DMS 273 (cell line): ENCODE results near the gene TNS1.
A peak's percentile ranks its signal among the peaks of the same experiment; 100 is the strongest.
"Not testable (repeated sequence)": the region's sequence is repeated elsewhere in the genome, so short reads cannot be mapped to it uniquely, and the experiment has no call there.

Experiments used
- DNase-seq: peaks from one replicate; lab custom pipeline; 2025; ENCODE audit not compliant: unreplicated experiment; lab: John Stamatoyannopoulos, UW

The TNS1 gene

DNA sequence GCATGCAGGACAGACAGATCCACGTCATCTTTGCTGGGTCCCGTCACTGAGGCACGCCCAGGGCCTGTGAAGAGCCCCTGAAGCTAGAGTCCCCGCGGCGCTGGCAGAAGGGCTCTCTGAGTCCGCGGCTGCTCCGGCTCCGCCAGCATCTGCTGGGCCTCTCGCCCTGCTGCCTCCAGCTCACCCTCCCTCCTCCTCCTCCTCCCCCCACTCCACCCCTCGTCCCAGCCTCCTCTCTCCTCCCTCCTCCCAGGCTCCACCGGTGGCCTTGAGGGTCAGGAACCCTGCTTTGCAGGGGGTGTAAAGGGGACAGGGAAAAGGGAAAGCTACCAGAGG, at the start of gene TNS1:
TNS1 (minus strand) TSS at position 151 of the 336 bp plus-strand sequence; CDS start at position 28, 123 bp downstream.
- DNase-seq: peak; percentile 19

DNA sequence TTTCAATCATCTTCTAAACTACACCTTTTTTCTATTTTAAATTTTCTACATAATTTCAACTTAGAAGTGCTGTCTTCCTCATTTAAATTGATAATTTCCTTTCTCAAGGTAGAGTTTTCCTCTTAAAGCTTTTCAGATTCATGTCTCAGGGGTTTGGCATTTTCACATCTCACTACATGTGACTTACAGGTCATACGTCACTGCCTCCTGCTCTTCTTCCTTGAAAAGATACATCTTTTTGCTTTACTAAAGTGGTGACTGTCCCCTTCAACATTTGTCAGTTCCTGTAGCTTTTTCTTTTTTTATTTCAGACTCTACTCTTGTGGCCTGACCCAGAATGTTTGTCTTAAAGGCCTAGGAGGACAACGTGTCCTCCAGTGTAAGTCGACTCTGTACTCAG, 49.1 kb upstream of the TNS1 start:
- DNase-seq: no peak

DNA sequence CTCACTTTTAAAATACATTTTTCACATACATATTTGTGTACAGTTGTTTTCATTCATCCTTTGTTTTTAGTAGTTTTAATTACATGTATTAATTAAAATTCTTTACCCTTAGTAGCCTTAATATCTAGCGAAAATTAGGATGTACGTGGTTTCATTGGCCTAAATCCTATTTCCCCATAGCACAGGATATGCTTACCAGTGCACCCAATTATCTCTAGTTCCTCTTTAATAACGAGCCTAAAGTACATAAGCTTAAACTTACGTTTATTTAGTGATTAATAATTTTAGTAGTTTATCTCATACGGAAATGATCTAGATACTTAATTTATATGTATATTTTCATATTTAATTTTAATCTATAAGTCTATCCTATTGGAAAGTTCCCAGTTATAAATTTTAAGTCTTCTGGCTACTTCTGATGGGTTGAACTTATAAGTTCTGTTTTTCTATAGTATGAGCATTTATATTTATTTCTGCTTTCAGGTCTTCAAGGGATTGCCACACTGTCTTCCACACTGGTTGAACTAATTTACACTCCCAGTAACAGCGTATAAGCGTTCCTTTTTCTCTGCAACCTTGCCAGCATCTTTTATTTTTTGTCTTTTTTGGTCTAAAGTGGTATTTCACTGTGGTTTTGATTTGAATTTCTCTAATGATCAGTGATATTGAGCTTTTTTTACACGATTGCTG, 44.9 kb upstream of the TNS1 start:
- no peak for DNase-seq

DNA sequence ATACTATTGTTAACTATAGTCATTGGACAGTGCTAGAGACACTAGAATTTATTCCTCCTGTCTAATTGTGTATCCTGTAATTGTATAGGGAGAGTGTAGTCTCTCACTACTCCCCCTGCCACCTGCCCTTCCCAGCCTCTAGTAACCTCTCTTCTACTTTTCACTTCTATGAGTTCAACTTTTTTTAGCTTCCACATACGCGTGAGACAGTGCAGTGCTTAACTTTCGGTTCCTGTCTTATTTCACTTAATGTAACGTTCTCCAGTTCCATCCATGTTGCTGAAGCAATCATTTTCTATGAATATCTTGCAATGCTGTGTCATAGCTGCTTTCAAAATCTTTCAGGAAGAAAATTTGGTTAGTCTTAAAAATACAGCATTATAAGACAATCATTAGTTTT, 43.4 kb upstream of the TNS1 start:
- no peak for DNase-seq

DNA sequence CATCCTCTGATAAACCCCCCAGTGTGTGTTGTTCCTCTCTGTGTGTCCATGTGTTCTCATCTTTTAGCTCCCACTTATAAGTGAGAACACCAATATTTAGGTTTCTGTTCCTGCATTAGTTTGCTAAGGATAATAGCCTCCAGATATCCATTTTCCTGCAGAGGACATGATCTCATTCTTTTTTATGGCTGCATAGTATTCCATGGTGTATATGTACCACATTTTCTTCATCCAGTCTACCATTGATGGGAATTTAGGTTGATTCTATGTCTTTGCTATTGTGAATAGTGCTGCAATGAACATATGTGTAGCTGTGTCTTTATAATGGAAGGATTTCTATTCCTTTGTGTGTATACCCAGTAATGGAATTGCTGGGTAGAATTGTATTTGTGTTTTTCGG, 41.8 kb upstream of the TNS1 start:
- not testable (repeated sequence) for DNase-seq

DNA sequence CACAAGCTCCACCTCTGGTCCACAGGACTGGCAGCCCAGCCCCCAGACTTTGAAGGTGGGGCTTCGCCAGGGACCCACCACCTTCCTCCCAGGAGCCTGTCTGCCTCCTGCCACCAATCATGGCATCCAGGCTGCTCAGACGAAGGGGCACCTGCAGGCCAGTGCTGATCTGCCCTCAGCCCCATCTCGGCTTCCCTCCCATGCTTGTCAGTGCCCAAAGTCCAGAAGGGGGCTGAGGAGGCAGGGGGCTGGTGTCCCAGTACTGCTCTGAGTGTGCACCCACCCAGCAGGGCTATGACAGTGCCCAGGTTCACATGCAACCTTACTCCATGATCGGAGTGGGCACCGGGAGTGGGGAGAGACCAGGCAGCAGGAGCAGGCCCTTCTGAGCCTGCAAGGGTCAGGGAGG, 40.9 kb upstream of the TNS1 start:
- DNase-seq: no peak

DNA sequence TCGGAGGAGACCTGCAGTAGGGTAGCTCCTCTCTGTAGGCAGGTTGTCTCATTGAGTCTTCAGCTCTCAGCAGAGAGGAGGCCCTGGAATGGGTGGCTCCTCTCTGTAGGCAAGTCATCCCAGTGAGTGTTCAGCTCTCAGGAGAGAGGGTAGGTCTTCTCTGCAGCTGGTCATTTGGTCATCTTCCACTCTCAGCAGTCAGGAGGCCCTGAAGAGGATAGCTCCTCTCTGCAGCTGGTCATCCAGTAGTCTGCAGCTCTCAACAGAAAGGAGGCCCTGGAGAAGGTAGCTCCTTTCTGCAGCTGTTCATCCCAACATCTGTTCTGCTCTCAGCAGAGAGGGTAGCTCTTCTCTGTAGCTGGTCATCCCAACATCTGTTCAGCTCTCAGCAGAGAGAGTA, 40.3 kb upstream of the TNS1 start:
- DNase-seq: no peak

DNA sequence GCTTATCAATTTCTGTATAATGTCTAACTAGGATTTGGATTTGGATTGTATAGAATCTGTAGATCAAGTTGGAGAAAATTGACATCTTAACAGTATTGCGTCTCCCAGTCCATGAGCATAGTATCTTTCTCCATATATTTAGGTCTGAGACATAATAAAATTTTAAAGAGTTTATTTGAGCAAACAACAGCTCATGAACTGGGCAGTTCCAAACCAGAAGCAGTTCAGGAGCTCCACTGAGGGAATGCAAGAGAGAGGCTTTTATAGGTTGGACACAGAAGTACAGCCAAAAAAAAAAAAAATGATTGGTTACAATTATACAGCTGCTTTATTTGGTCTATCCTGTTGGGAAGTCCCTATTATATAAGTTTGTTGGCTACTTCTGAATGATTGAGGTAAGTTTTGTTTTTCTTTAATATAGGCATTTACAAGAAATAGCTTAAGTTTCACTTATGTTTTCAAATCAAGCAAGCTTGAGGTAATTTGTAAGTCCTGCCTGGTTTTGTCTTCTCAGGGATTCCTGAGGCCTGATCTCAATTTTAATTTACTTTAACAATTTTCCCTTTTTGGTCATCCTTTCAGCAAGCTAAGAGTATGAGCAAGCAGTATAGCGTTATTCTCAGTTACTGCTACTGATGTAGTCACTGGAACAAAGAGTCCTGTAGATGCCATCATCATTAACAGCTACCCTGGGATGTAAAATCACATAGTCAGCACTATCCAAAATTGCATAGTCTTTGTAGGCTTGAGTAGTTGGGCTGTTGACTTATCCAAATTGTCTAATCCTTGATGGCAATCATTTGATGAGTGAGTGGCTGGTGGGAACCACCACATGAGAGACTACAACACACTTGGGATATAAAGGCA, 38.7 kb upstream of the TNS1 start:
- DNase-seq: no peak

DNA sequence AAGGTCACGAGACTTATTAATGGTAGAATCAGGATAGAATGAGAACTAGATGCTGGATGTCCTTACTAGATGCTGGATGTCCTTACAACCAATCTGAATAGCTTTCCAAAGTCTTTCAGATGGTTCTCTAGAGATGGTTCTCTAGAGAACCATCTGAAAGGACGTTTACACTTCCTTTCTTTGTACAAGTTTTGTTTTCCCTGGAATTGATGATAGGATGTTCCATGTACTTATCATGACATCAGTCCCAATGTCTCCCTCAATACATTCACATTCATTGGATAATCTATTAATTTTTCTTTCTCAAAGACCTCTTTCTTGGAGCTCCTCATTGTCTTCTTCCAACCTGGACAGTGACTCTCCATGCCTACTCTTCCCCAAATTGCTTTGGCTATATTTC, 38.1 kb upstream of the TNS1 start:
- no peak for DNase-seq

DNA sequence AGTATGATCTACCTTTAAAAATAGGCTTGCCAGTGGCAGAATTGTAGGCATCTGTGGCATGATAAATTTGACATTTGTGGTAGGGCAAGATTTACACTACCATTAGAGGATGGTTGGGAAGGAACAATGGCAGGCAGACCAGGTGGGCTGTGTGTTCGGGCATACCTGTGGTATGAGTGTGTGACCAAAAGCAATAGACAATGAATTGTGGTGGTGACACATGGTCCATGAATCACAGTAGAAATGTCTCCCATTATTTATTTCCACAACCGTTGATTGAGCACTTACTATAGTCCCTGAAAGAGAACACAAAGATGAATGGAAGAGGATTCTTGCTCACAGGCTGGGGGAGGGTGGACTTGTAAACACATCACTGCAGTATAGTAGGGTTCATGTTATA, 36.4 kb upstream of the TNS1 start:
- DNase-seq: no peak

DNA sequence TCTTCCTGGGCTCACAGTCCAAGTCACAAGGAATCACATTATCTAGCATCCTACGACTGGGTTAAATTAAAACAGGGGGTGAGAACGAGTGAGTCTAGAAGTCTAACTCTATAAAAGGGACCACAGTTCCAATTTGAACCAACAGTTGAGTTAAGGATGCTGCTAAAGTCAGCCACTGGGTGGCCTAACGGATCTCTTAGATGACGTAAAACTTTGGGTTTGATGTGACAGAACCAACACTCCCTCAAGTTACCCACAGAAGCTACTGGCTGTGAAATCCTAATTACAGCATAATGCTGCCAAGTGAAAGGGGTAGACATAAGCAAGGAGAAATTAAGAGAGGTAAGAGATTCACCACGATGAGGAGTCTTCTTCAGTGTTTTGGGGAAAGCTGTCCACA, 33.6 kb upstream of the TNS1 start:
- DNase-seq: peak; percentile 24

DNA sequence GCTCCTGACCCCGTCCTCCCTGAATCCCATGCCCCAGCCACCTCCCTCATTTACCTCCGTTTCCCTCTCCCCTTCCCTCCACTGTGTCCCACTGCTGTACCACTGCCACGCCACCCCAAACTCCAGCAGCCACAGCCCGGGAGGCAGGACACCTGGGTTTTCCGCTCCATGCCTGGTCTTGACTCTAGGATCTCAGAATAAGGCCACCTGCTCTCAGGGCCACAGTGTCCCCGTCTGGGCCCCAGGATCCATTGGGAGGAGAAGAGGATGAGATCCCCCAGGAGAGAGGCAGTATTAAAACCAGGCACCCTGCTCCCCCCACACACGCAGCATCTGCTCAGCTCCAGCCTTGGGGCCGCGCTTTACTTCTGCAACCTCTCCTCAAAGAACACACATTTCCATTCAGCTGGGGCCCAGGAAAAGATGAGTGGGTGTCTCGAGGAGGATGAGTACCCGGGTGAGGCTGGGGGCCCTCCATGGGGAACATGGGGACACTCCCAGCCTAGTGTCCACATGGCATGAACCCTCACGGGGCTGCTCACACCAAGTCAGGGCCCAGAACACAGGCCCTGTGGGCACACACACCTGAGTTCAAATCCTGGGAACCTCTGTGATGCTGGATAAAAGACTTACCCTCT, 32.8 kb upstream of the TNS1 start:
- no peak for DNase-seq

DNA sequence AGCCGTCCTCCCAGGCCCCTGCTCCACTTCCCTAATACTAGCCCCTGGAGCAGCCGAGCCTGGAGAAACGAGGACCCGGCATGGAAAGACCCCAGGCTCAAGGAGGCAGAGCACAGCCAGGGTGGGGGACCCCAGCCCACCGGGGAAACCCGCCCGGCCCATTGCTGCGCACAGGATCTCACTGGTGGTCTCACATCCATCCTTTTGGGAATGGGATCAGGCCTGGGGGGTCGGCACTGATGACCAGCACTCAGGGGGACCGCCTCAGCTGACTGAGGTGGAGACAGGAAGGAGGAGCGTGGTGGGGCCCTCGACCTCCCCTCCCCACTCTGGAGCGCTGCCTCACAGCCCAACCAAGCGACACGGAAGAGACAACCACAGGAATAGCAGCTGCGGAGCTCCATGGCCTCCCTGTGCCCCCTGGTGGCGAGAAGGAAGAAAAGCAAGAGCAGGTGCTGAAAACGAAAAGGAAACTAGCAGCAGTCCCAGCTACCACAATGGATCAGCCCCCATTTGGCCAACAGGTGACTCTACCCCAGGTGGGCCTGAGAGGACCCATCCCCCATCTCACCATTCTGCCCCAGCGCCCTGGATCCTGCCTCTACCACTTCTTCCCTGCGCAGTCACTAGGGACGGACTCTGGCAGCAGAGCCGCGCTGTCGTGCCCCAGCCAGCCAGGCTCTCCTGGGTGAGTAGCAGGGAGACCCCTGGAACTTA, 31.9 kb upstream of the TNS1 start:
- DNase-seq: peak; percentile 72

DNA sequence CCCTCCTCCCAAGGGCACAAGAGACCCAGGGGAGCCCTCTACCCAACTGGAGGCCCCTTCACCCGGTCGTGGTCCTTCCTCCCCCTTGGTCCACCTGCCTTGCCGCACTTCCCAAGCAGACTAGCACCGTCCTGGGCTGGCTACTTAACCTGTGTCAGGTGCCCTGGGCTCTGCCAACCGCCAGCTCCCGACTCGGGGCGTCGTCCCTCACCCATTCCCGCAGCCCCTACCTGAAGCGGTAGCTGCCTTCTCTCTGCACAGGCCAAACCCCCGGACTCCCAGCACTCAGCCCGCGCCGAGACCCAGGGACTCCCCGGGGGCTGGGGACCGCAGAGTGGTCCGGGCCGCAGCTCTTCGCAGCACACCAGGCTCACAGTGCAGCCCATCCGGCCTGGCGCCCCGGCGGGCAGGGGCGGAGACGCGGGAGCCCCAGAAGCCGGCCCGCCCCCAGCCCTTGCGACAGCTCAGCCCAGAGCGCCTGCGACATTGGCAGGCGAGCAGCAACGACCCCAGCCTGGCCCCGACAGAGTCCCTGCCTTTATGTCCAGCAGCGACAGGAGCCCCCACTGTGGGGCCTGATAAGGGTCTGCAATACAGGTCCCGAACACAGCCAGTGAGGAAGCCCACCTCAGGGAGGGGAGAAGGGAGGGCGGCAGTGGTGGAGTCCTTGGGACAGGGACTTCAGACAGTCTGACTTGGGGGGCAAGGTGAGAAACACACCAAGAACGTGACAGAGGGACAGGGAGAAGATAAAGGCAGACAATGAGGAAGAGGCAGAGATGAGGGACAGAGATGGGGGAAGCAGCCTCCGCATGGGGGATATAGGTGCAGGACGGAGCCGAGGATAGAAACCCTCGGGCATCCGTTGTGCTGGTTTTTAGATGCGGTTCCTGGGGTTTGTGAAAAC, 31.0 kb upstream of the TNS1 start:
- no peak for DNase-seq

DNA sequence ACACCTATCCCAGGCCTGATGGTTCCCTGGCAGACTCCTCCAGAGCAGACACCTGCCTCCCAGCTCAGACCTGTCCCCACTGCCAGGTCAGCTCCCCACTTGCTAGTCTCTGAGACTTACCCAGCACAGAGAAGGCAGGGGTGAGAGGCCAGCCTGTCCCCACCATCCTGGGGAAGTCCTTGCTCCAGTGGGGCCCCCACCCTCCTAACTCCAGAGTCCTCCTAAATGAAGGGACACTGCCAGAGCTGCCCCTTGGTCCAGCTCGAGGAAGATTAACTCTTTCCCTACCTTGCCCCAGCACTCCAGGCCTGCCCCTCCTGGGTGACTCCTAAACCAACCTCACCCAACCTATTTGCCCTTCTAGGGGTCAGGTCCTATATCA, 30.4 kb upstream of the TNS1 start:
- no peak for DNase-seq

DNA sequence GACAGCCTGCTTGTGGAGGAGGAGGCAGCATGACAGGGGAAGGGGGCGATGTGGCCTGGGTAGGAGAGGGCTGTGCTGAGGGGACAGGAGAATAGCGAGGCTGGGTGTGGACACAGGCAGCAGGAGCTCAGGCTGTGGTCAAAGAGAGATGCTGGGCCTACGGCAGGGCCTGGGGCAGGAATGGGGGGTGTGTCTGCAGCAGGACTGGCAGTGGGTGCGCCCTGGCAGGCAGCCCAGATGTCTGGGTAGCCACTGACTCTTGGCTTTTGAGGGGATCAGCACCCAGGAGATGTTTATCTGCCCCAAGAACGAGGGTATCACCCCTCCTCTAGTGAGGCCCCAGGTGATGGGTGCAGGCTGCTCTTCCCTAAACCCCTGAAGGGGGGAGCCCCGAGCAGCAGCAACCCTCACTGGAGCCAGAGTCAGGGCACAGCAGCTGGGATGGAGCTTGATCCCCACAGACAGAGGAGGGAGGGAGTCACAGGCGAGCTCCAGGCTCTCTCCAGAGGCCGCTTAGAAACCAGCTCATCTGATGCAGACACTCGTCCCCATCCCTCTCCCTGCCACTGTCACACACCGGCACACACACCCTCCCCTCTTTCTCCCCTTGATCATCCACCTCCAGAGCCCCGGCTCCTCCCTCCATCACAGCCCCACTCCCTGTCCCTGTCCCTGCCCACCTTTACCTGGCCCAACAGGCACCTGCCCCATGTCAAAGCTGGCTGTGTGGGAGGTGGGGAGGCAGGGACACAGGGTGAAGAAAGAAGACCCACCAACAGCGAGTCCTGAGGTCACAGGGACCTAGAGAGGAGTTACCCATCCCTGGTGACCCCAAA, 29.8 kb upstream of the TNS1 start:
- DNase-seq: peak; percentile 33

DNA sequence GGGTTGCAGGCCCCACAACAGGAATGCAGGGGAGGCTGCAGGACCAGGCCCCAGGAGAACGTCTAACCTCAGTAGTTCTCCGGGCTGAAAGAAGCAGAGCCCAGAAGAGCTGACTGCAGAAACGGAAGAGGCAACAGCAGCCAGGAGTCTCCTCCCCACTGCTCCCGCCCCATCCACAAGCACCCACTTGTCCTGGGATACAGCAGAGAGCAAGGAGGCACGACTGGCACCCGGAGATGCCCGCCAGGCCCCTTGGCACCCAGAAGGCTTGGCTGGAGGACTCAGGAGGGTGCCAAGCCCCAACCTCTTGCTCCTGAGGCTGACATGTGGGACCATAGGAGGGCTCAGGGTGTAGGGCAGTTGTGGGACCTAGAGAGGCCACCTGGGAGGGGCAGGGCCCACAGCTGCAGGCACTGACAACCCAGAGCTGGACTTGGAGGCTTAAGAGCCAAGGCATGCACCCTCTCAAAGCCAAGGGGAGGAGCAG, 29.0 kb upstream of the TNS1 start:
- DNase-seq: no peak

DNA sequence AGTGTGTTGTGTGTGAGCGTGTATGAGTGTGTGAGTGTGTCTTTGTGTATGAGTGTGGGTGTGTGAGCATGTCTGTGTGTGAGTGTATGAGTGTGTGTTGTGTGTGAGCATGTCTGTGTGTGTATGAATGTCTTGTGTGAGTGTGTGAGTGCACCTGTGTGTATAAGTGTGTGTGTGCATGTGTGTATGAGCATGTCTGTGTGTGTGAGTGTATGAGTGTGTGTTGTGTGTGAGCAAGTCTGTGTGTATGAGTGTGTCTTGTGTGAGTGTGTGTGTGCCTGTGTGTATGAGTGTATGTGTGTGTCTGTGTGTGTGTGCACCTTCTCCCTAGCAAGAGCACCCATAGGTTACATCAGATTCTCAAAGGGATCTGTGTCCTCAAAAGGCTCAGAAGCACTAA, 28.5 kb upstream of the TNS1 start:
- no peak for DNase-seq

DNA sequence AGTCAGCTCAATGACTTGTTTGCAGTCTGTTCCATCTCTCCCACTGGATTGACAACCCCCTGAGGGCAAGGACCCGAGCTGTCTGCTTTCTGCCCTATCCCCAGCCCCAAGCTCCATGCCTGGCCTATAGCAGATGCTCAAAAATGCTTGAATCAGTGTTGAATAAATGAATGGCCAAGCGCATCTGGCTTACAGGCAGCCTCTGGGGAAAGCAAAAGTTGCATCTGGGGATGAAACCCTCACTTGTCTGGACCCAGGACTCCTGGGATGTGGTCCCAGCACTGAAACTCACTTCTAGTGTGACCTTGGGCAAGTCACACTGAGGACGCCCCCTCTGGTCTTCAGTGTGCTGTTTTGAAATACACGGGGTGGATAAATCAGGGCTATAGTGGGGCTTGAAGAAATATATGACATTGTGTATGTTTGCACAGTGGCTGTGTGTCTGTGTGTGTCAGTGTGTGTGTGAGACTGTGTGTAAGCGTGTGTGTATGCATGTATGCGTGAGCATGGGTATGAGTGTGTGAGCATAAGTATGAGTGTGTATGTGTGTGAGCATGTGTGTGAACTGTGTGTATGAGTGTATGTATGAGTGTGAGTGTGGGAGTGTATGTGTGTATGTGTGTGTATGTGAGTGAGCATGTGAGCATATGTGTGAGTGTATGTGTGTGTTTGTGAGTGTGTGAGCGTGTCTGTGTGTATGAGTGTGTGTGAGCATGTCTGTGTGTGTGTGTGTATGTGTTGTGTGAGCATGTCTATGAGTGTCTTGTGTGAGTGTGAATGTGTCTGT, 27.8 kb upstream of the TNS1 start:
- DNase-seq: no peak
